ENCODE data around the gene CSKMT.

- TF ChIP-seq CTCF (IDR thresholded peaks at IDR 0.05; ENCODE audit: borderline replicate concordance, extremely low read depth, low read length, poor library complexity, severe bottlenecking): no peak
- TF ChIP-seq EZH2 (IDR thresholded peaks at IDR 0.05; ENCODE audit: borderline replicate concordance, low read depth, low read length, severe bottlenecking): no peak
These were observed 41.1 kb downstream of the CSKMT start for GRCh38 chr11:62705880-62706849.
